Smooth muscle cell (in vitro differentiated cells): Measurements from ENCODE around the gene EHMT1. TPM values are rescaled to one million over a fixed set of nuclear protein-coding genes. Genes with fewer than 3 reads are reported as not detected.

Experiments used
- DNase-seq: peaks from one replicate; lab custom pipeline; 2025; ENCODE audit not compliant: unreplicated experiment; lab: John Stamatoyannopoulos, UW
- H2AFZ ChIP-seq: fragments of 200-600 bp; sonication (generic); 2 replicates; pipeline ENCODE4 v1.6.0; 2016; ENCODE audit warnings: antibody characterized with exemption, low read depth, mild to moderate bottlenecking
- H3F3A ChIP-seq: fragments of 200-600 bp; sonication (generic); 2 replicates; pipeline ENCODE4 v1.6.0; 2017; ENCODE audit warnings: antibody characterized with exemption, low read depth
- H3K27ac ChIP-seq: fragments of 200-600 bp; sonication (generic); 2 replicates; pipeline ENCODE4 v1.5.1; 2016; ENCODE audit warnings: low read depth, mild to moderate bottlenecking
- H3K27me3 ChIP-seq: fragments of 200-600 bp; sonication (generic); 2 replicates; pipeline ENCODE4 v1.6.1; 2016; ENCODE audit warnings: low read depth, mild to moderate bottlenecking
- H3K36me3 ChIP-seq: fragments of 200-600 bp; sonication (generic); 2 replicates; pipeline ENCODE4 v1.5.1; 2016; ENCODE audit warnings: low read depth
- H3K4me1 ChIP-seq: fragments of 200-600 bp; sonication (generic); 2 replicates; pipeline ENCODE4 v1.5.1; 2016; ENCODE audit warnings: low read depth
- H3K4me2 ChIP-seq: fragments of 200-600 bp; sonication (generic); 2 replicates; pipeline ENCODE4 v1.6.0; 2016; ENCODE audit warnings: mild to moderate bottlenecking
- H3K4me3 ChIP-seq: fragments of 200-600 bp; sonication (generic); 2 replicates; pipeline ENCODE4 v1.5.1; 2016; ENCODE audit warnings: mild to moderate bottlenecking
- H3K79me2 ChIP-seq: fragments of 200-600 bp; sonication (generic); 2 replicates; pipeline ENCODE4 v1.6.0; 2016; ENCODE audit warnings: low read depth, mild to moderate bottlenecking
- H3K9ac ChIP-seq: fragments of 200-600 bp; sonication (generic); 2 replicates; pipeline ENCODE4 v1.6.0; 2016; ENCODE audit warnings: low read depth
- H3K9me3 ChIP-seq: fragments of 200-600 bp; sonication (generic); replicated peaks from 2 replicates; pipeline ENCODE4 v1.5.1; 2016; ENCODE audit warnings: low read depth
- H4K20me1 ChIP-seq: fragments of 200-600 bp; sonication (generic); 2 replicates; pipeline ENCODE4 v1.6.0; 2016; ENCODE audit warnings: low read depth
- WGBS: methylation state at CpG from one replicate; pipeline ENCODE4 v1.1.7; 2016; ENCODE audit warnings: low lambda C conversion rate; 5-methylcytosine and 5-hydroxymethylcytosine counted together
- polyA plus RNA-seq: library from polyadenylated mRNA; unstranded; fragments of >200 nt; fragmentation: Nextera tagmentation; extraction: Ambion mirVana; gene quantifications from 2 replicates; pipeline ENCODE4 v1.2.1, GENCODE V29; 2016
- total RNA-seq: library from RNA; depleted of rRNA; stranded (reverse); fragments of >200 nt; gene quantifications from 2 replicates; pipeline ENCODE4 v1.2.3, GENCODE V29; 2014
- TF ChIP-seq, protein P1 (sequence below): fragments of 200-600 bp; sonication (generic); IDR thresholded peaks from 2 replicates; pipeline ENCODE4 v1.5.1; 2017; ENCODE audit warnings: borderline replicate concordance, mild to moderate bottlenecking, antibody characterized with exemption; ENCODE audit not compliant: insufficient read depth, poor library complexity, severe bottlenecking

Gene EHMT1
- total and polyA plus RNA-seq, 2 experiments from 2014 or later = 23.1 to 34.1 TPM

DNA sequence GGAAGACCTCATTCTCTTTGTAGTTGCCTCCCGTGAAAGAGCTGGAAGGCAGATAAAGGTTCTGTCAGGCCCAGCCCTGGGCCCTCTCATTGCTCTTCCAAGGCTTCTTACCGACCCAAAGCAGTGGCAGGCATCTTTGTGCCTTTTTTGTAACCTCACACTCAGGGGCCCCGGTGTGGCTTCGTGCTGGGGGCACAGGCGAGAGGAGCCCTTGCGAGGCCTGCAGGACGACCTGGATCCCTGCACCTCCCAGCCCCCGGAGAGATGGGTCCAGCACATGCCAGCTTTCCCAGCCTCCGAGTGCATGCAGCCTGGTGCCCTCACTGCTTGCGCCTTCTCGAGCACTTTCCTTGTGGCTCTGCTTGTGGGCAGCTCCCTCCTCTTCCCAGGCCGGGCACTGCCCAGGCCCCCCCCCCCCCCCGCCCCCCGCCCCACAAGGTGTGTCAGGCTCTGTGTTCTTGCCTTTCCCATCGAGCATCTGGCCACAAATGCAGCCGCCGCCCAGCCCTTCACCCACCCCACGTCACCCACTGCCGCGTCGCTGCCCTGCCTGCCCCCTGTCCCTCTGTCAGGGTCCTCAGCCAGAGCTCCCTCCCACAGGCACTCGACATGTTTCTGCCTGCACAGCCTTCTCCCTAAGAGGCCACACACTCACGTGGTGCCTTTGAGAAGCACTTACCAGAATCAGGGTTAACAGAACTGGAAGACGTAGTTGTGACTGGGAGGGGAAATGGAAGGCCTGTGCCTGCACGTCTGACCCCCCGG, 195.0 kb downstream of the EHMT1 start:
- no peaks in the 10 kb centered on the region for H3K4me1 ChIP-seq
- no peaks in the 10 kb centered on the region for H3K79me2 ChIP-seq
- no peak overlapping the region for H3K4me3 ChIP-seq
- WGBS = 93% methylated on average over 23 of the region's 26 CpGs
- no peaks in the 10 kb centered on the region for H3K9me3 ChIP-seq
- no peak for DNase-seq
- H3K4me2 ChIP-seq = no peak overlapping the region
- H3K27me3 ChIP-seq = no peaks in the 10 kb centered on the region
- H4K20me1 ChIP-seq = no peaks in the 10 kb centered on the region
- TF ChIP-seq, protein P1, sequence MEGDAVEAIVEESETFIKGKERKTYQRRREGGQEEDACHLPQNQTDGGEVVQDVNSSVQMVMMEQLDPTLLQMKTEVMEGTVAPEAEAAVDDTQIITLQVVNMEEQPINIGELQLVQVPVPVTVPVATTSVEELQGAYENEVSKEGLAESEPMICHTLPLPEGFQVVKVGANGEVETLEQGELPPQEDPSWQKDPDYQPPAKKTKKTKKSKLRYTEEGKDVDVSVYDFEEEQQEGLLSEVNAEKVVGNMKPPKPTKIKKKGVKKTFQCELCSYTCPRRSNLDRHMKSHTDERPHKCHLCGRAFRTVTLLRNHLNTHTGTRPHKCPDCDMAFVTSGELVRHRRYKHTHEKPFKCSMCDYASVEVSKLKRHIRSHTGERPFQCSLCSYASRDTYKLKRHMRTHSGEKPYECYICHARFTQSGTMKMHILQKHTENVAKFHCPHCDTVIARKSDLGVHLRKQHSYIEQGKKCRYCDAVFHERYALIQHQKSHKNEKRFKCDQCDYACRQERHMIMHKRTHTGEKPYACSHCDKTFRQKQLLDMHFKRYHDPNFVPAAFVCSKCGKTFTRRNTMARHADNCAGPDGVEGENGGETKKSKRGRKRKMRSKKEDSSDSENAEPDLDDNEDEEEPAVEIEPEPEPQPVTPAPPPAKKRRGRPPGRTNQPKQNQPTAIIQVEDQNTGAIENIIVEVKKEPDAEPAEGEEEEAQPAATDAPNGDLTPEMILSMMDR = no peak
- no peak overlapping the region for H2AFZ ChIP-seq
- no peak overlapping the region for H3K9ac ChIP-seq
- no peaks in the 10 kb centered on the region for H3F3A ChIP-seq
- H3K27ac ChIP-seq = no peak overlapping the region
- peaks cover 9% of the 10 kb centered on the region for H3K36me3 ChIP-seq

DNA sequence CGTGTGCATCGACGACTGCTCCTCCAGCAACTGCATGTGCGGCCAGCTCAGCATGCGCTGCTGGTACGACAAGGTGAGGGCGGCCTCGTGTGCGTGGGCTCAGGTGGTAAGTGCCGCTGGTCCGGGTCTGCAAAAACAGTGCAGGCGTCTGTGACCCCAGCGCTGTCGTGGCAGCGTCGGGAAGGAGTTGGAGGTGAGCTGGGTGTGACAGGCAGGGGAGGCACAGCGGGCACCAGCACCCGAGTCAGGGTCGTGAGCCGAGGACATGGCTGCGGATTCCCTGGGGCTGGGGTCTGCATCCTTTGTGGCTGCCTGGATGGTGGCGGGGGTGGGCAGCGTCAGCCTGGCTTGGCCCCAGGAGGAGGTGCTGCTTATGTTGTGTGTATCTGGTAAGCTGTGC, 195.6 kb downstream of the EHMT1 start:
- Histone ChIP-seq H3K27me3 (no peaks in the 10 kb centered on the region), H3K9me3 (no peaks in the 10 kb centered on the region), H3K9ac (no peak overlapping the region), H3K27ac (no peak overlapping the region), H3F3A (no peaks in the 10 kb centered on the region), H3K4me3 (no peak overlapping the region), H4K20me1 (no peaks in the 10 kb centered on the region), H3K4me2 (no peak overlapping the region), H3K36me3 (peaks cover 9% of the 10 kb centered on the region), H3K79me2 (no peaks in the 10 kb centered on the region), H3K4me1 (no peaks in the 10 kb centered on the region), H2AFZ (no peak overlapping the region)
- DNase-seq = no peak
- TF ChIP-seq, protein P1 = no peak
- 96% methylated on average over 23 of the region's 23 CpGs for WGBS

DNA sequence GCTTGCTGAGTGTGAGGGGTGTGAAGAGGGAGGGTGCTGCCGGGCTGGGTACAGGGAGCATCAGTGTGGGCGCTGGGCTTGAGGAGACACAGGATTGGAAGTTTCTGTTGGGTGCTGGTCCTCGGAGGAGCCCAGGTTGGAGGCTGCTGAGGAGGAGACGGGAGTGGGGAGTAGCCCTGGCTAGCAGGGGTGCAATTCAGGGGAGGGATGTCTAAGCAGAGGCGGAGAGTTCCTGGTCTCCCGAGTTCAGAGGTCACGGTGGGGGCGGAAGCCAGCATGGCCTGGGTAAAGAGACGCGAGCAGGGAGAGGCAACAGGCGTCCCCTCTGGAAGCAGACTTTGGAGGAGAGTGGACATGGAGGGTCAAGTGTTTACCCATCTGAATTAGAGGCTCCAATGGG, 196.0 kb downstream of the EHMT1 start:
- no peak overlapping the region for H3K9ac ChIP-seq
- H3K36me3 ChIP-seq = peaks cover 9% of the 10 kb centered on the region
- H3K9me3 ChIP-seq = no peaks in the 10 kb centered on the region
- H3K4me3 ChIP-seq = no peak overlapping the region
- TF ChIP-seq, protein P1 = no peak
- no peaks in the 10 kb centered on the region for H3K27me3 ChIP-seq
- H3K79me2 ChIP-seq = no peaks in the 10 kb centered on the region
- no peaks in the 10 kb centered on the region for H3K4me1 ChIP-seq
- no peaks in the 10 kb centered on the region for H4K20me1 ChIP-seq
- DNase-seq = no peak
- no peak overlapping the region for H2AFZ ChIP-seq
- no peak overlapping the region for H3K27ac ChIP-seq
- 96% methylated on average over 11 of the region's 11 CpGs for WGBS
- no peaks in the 10 kb centered on the region for H3F3A ChIP-seq
- no peak overlapping the region for H3K4me2 ChIP-seq
